Panc1 (cell line): Measurements from ENCODE around the gene FRMD4A. TPM values are rescaled to one million over a fixed set of nuclear protein-coding genes. Genes with fewer than 3 reads are reported as not detected.

Experiments used
- ATAC-seq: fragments of 200-7000 bp; cut with Tn5 transposase; 2 replicates; pipeline ENCODE4 v1.9.1; 2020; ENCODE audit warnings: mild to moderate bottlenecking, moderate library complexity
- BruUV-seq: library from RNA; stranded (reverse); fragments of 400-500 nt; replicated peaks from 2 replicates; lab custom pipeline; 2021; lab: Mats Ljungman, UMichigan
- CTCF ChIA-PET: fragments of 300-600 bp; sonication (Branson Sonifier 250); formaldehyde crosslinking; loops from one replicate; lab custom pipeline; 2022; ENCODE audit warnings: antibody characterized with exemption; lab: Charles Lee
- POLR2A ChIA-PET: fragments of 300-600 bp; sonication (Branson Sonifier 250); formaldehyde crosslinking; loops from one replicate; lab custom pipeline; 2022; ENCODE audit warnings: antibody characterized with exemption; lab: Charles Lee
- DNase-seq: peaks from one replicate; pipeline ENCODE4 v3.0.0-alpha.2; 2010; ENCODE audit warnings: low read depth, low spot score
- H3K27ac ChIP-seq: 2 replicates; pipeline ENCODE4 v1.5.1; 2011; ENCODE audit warnings: mild to moderate bottlenecking, low read length, inconsistent platforms
- H3K27me3 ChIP-seq: fragments of 200-500 bp; sonication (Bioruptor generic); 2 replicates; pipeline ENCODE4 v1.6.0; 2014; ENCODE audit warnings: low read length, inconsistent platforms; ENCODE audit not compliant: control insufficient read depth, insufficient read depth
- H3K36me3 ChIP-seq: fragments of 200-500 bp; sonication (Bioruptor generic); 2 replicates; pipeline ENCODE4 v1.5.1; 2014; ENCODE audit warnings: inconsistent platforms, mild to moderate bottlenecking, low read length, moderate library complexity; ENCODE audit not compliant: control insufficient read depth, insufficient read depth
- H3K4me1 ChIP-seq: 2 replicates; pipeline ENCODE4 v1.5.1; 2011; ENCODE audit warnings: inconsistent platforms, mild to moderate bottlenecking, low read length, moderate library complexity; ENCODE audit not compliant: control insufficient read depth, insufficient read depth
- H3K4me3 ChIP-seq, 2 experiments: 2 replicates each; pipeline ENCODE4 v1.5.1; 2011 to 2012; ENCODE audit warnings: low read depth in 2 of 2, low read length in 2 of 2, mild to moderate bottlenecking in 2 of 2, inconsistent platforms in 1 of 2, moderate library complexity in 1 of 2
- H3K9me3 ChIP-seq: fragments of 200-500 bp; sonication (Bioruptor generic); 2 replicates; pipeline ENCODE4 v1.5.1; 2014; ENCODE audit warnings: low read depth, mild to moderate bottlenecking, inconsistent platforms, low read length, moderate library complexity; ENCODE audit not compliant: control insufficient read depth, insufficient read depth
- CTCF ChIP-seq: fragments of 450-650 bp; IDR thresholded peaks from 2 replicates; pipeline ENCODE4 v1.5.1; 2017; ENCODE audit warnings: mild to moderate bottlenecking
- POLR2AphosphoS5 ChIP-seq: IDR thresholded peaks from 2 replicates; pipeline ENCODE4 v1.6.1; 2012; ENCODE audit warnings: mild to moderate bottlenecking, low read depth, low read length, moderate library complexity
- REST ChIP-seq, 2 experiments: IDR thresholded peaks; 2 replicates each; pipeline ENCODE4 v1.6.1; 2011 to 2012; ENCODE audit warnings: low read depth in 2 of 2, control low read depth in 1 of 2, low read length in 1 of 2, mild to moderate bottlenecking in 1 of 2, moderate library complexity in 1 of 2; ENCODE audit not compliant: insufficient read depth in 1 of 2
- SIN3A ChIP-seq: IDR thresholded peaks from 2 replicates; pipeline ENCODE4 v1.6.1; 2012; ENCODE audit warnings: low read depth, mild to moderate bottlenecking, low read length, moderate library complexity, borderline replicate concordance; ENCODE audit not compliant: insufficient read depth
- TCF7L2 ChIP-seq: IDR thresholded peaks from 2 replicates; pipeline ENCODE4 v1.6.1; 2011; ENCODE audit warnings: mild to moderate bottlenecking, low read depth, low read length, inconsistent platforms
- in situ Hi-C: cut with HindIII; loops from 2 replicates; pipeline ENCODE4 v1.10.0; 2016; ENCODE audit warnings: low sequenced_read_pairs, low pct_unique_long_range_greater_than_20kb
- intact Hi-C: fragments of 100-400 bp; cut with micrococcal nuclease; formaldehyde crosslinking; loops from one replicate; pipeline ENCODE4 v1.10.0; 2022; ENCODE audit not compliant: unreplicated experiment
- total RNA-seq: library from RNA; stranded (reverse); gene quantifications from one replicate; pipeline ENCODE4 v1.2.1, GENCODE V29; 2021; ENCODE audit not compliant: unreplicated experiment

Gene FRMD4A
- total RNA-seq, 1 experiment from 2014 or later, result 7.1 TPM

GRCh38 chr10:13887761-13888160 is 443.0 kb downstream of the FRMD4A start:
- in situ Hi-C loops (no loop called here), intact Hi-C loops (no loop called here)
- ChIA-PET CTCF (interaction anchor here (0.7 kb wide), 1 partner anchor 338 kb away, joined by 3 read pairs; no protein-coding TSS in a partner anchor), POLR2A (no interaction called here)
- no peak overlapping the region for H3K27ac ChIP-seq
- H3K4me1 ChIP-seq, result no peaks in the 10 kb centered on the region
- DNase-seq (no peak), ATAC-seq (no peak)
- H3K4me3 ChIP-seq, result no peak overlapping the region
- BruUV-seq, result no TSS peak
- TF ChIP-seq SIN3A (no peak), POLR2AphosphoS5 (no peak)
- H3K9me3 ChIP-seq, result no peaks in the 10 kb centered on the region
- no peaks in the 10 kb centered on the region for H3K27me3 ChIP-seq
- no peaks in the 10 kb centered on the region for H3K36me3 ChIP-seq

GRCh38 chr10:13885238-13885990 is 445.3 kb downstream of the FRMD4A start:
- Histone ChIP-seq H3K27me3 (no peaks in the 10 kb centered on the region), H3K4me3 (no peak overlapping the region), H3K9me3 (no peaks in the 10 kb centered on the region), H3K27ac (no peak overlapping the region), H3K36me3 (no peaks in the 10 kb centered on the region), H3K4me1 (no peaks in the 10 kb centered on the region)
- intact Hi-C loops, result no loop called here
- CTCF ChIA-PET, result no interaction called here
- POLR2A ChIA-PET, result no interaction called here
- DNase-seq (no peak), ATAC-seq (no peak)
- BruUV-seq, result no TSS peak
- in situ Hi-C loops, result no loop called here
- no peak for TF ChIP-seq SIN3A
- TF ChIP-seq POLR2AphosphoS5, result no peak
- TF ChIP-seq REST (IDR thresholded peaks at IDR 0.05; ENCODE audit: insufficient read depth in 1 of 2, low read depth in 2 of 2, low read length in 1 of 2), result no peak
- TF ChIP-seq CTCF, result no peak
- TF ChIP-seq TCF7L2, result no peak

- ChIA-PET POLR2A (no interaction called here), CTCF (no interaction called here)
- no TSS peak for BruUV-seq
- intact Hi-C loops, result no loop called here
- TF ChIP-seq SIN3A (no peak), TCF7L2 (no peak), CTCF (no peak), POLR2AphosphoS5 (no peak), REST (IDR thresholded peaks at IDR 0.05; ENCODE audit: insufficient read depth in 1 of 2, low read depth in 2 of 2, low read length in 1 of 2) (no peak)
- Histone ChIP-seq H3K4me3 (no peak overlapping the region), H3K27me3 (no peaks in the 10 kb centered on the region), H3K27ac (no peak overlapping the region; the same call in 1 of the 2 replicates), H3K9me3 (no peaks in the 10 kb centered on the region), H3K36me3 (no peaks in the 10 kb centered on the region), H3K4me1 (no peaks in the 10 kb centered on the region)
- in situ Hi-C loops, result no loop called here
- no peak for ATAC-seq
- no peak for DNase-seq
These were observed 446.9 kb downstream of the FRMD4A start for GRCh38 chr10:13883636-13884444.
